ENCODE data around the gene SERHL2.

DNA sequence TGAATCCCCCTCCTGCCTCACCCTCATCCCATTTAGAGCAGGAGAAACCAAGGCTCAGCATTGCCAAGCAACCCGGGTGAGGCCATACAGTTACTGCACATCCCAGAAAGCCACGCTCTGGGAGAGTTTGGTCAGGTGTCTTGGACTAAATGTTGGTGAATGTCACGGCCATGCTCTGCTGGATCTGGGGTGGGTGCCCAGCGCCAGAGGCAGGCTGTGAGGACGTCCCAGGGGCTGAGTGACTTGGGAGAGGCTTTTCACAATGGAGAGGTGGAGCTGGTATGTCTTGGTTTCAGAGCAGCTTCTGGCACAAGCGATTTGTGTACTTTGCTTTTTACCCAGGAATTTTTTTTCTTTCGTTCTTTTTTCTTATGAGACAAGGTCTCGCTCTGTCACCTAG, 6.6 kb downstream of the SERHL2 start:
- TF ChIP-seq, protein P1, sequence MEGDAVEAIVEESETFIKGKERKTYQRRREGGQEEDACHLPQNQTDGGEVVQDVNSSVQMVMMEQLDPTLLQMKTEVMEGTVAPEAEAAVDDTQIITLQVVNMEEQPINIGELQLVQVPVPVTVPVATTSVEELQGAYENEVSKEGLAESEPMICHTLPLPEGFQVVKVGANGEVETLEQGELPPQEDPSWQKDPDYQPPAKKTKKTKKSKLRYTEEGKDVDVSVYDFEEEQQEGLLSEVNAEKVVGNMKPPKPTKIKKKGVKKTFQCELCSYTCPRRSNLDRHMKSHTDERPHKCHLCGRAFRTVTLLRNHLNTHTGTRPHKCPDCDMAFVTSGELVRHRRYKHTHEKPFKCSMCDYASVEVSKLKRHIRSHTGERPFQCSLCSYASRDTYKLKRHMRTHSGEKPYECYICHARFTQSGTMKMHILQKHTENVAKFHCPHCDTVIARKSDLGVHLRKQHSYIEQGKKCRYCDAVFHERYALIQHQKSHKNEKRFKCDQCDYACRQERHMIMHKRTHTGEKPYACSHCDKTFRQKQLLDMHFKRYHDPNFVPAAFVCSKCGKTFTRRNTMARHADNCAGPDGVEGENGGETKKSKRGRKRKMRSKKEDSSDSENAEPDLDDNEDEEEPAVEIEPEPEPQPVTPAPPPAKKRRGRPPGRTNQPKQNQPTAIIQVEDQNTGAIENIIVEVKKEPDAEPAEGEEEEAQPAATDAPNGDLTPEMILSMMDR (IDR thresholded peaks at IDR 0.05; ENCODE audit: insufficient read depth, low read length): no peak
- no peak for TF ChIP-seq POLR2AphosphoS5 (IDR thresholded peaks at IDR 0.05; ENCODE audit: low read depth)
